Right lobe of liver (tissue), 6 donors: ENCODE data around the gene DHCR24. TPM values are rescaled to one million over a fixed set of nuclear protein-coding genes. Genes with fewer than 3 reads are reported as not detected.

Experiments used
- ATAC-seq, 4 donors: fragments of 200-7000 bp; cut with Tn5 transposase; one replicate each; pipeline ENCODE4 v1.9.1; 2020; ENCODE audit warnings: mild to moderate bottlenecking in 4 of 4, moderate library complexity in 4 of 4
- DNase-seq, 3 donors: peaks; one replicate each; pipeline ENCODE4 v3.0.0-alpha.2; 2020
- H3K27ac ChIP-seq, 3 donors: fragments of 200-600 bp; one replicate each; pipeline ENCODE4 v1.8.0; 2022
- H3K27me3 ChIP-seq, 2 donors: fragments of 200-600 bp; one replicate each; pipeline ENCODE4 v1.8.0; 2022
- H3K36me3 ChIP-seq, 4 donors: fragments of 200-600 bp; sonication (generic) in 1 of 4; one replicate each; pipeline versions ENCODE4 v1.5.1 to v1.8.0; 2017 to 2022; ENCODE audit warnings: control low read depth in 1 of 4
- H3K4me1 ChIP-seq, 4 donors: fragments of 200-600 bp; sonication (generic) in 1 of 4; one replicate each; pipeline versions ENCODE4 v1.5.1 to v1.8.0; 2017 to 2022; ENCODE audit warnings: control low read depth in 1 of 4
- H3K4me3 ChIP-seq, 3 donors: fragments of 200-600 bp; one replicate each; pipeline ENCODE4 v1.8.0; 2022
- H3K9me3 ChIP-seq, 4 donors: fragments of 200-600 bp; sonication (generic) in 1 of 4; one replicate each; pipeline versions ENCODE4 v1.5.1 to v1.8.0; 2017 to 2022; ENCODE audit warnings: control low read depth in 1 of 4
- CTCF ChIP-seq, 4 donors: fragments of 200-600 bp in 3 of 4; fragments of 450-650 bp in 1 of 4; IDR thresholded peaks; one replicate each; pipeline versions ENCODE4 v1.5.1 to v1.8.0; 2016 to 2022; ENCODE audit warnings: antibody characterized with exemption in 4 of 4, mild to moderate bottlenecking in 2 of 4
- POLR2A ChIP-seq: fragments of 450-650 bp; IDR thresholded peaks from one replicate; pipeline ENCODE4 v1.6.1; 2017; ENCODE audit warnings: antibody characterized with exemption, mild to moderate bottlenecking
- WGBS: methylation state at CpG from one replicate; pipeline ENCODE4 v1.1.6; 2018; ENCODE audit warnings: low coverage, low lambda C conversion rate; ENCODE audit not compliant: insufficient coverage; ENCODE audit errors: missing lambda C conversion rate; 5-methylcytosine and 5-hydroxymethylcytosine counted together
- intact Hi-C, 2 donors: fragments of 100-400 bp; cut with DNase I; formaldehyde crosslinking; loops; one replicate each; pipeline versions ENCODE4 v1.11.2 to v1.14.1; 2022
- total RNA-seq, 6 experiments: library from RNA; depleted of rRNA in 2 of 6; stranded (reverse); fragments of >200 nt in 2 of 6; fragmentation: NEBNext Ultra II Directional in 3 of 6; extraction: Animal tissue kit (Norgen Biotek cat#: 25700) in 3 of 6; gene quantifications; one replicate each; pipeline versions ENCODE4 v1.1.0 to v1.2.4, GENCODE V29; 2016 to 2023
- donor health status: DM: no; HTN: yes; CAD: no.
- donor health status: DM: no; HTN: no; CAD: no.
- donor health status: DM: no; HTN: no; CAD: no.
- donor health status: DM: no; HTN: yes; CAD: no.
- donor health status: DM: no; HTN: yes; CAD: no.

The DHCR24 gene
- total RNA-seq, 6 experiments from 2014 or later, result 319 to 1,976 (median 596) TPM

GRCh38 chr1:54885237-54885679 is 1.7 kb downstream of the DHCR24 start:
- intact Hi-C loops, result no loop called here
- H3K36me3 ChIP-seq, result peaks cover 0 to 23% (median 8%) of the 10 kb centered on the region in 4 donors
- ATAC-seq (peak in 3 of 4 donors; percentile 5 to 27 (median 8)), DNase-seq (peak in 1 of 3 donors; percentile 81)
- WGBS, result 23% methylated on average over 3 of the region's 4 CpGs
- no peaks in the 10 kb centered on the region for H3K27me3 ChIP-seq
- H3K9me3 ChIP-seq, result no peaks in the 10 kb centered on the region
- H3K27ac ChIP-seq, result peak overlapping the region; percentile 66 to 89 (median 71)
- peak; percentile 44 for TF ChIP-seq POLR2A
- TF ChIP-seq CTCF (IDR thresholded peaks at IDR 0.05), result no peak
- peak overlapping the region; percentile 96 to 99 (median 96) for H3K4me3 ChIP-seq
- peaks cover 0 to 60% (median 22%) of the 10 kb centered on the region in 4 donors for H3K4me1 ChIP-seq

- DNase-seq (no peak), ATAC-seq (no peak)
- intact Hi-C loops, result no loop called here
- Histone ChIP-seq H3K4me1 (peaks cover 0 to 60% (median 22%) of the 10 kb centered on the region in 4 donors), H3K27ac (peak overlapping the region; percentile 66 to 89 (median 71)), H3K27me3 (no peaks in the 10 kb centered on the region), H3K4me3 (peak overlapping the region; percentile 96 to 99 (median 96)), H3K9me3 (no peaks in the 10 kb centered on the region), H3K36me3 (peaks cover 0 to 23% (median 8%) of the 10 kb centered on the region in 4 donors)
- 18% methylated on average over 3 of the region's 3 CpGs for WGBS
- TF ChIP-seq POLR2A (no peak), CTCF (IDR thresholded peaks at IDR 0.05) (no peak)
These were observed 2.2 kb downstream of the DHCR24 start for GRCh38 chr1:54884768-54885167.

GRCh38 chr1:54884135-54884586 is 2.8 kb downstream of the DHCR24 start:
- H3K9me3 ChIP-seq, result no peaks in the 10 kb centered on the region
- peaks cover 0 to 23% (median 8%) of the 10 kb centered on the region in 4 donors for H3K36me3 ChIP-seq
- DNase-seq (no peak), ATAC-seq (no peak)
- H3K4me3 ChIP-seq, result peak overlapping the region; percentile 96 to 99 (median 96)
- TF ChIP-seq CTCF (IDR thresholded peaks at IDR 0.05) (no peak), POLR2A (no peak)
- intact Hi-C loops, result no loop called here
- WGBS, result 10% methylated on average over 3 of the region's 3 CpGs
- H3K27ac ChIP-seq, result peak overlapping the region; percentile 66 to 89 (median 71)
- H3K27me3 ChIP-seq, result no peaks in the 10 kb centered on the region
- peaks cover 0 to 60% (median 22%) of the 10 kb centered on the region in 4 donors for H3K4me1 ChIP-seq

- Histone ChIP-seq H3K27me3 (no peaks in the 10 kb centered on the region), H3K4me3 (peak overlapping the region; percentile 96 to 99 (median 96)), H3K36me3 (peaks cover 0 to 29% (median 8%) of the 10 kb centered on the region in 4 donors), H3K4me1 (peaks cover 0 to 60% (median 23%) of the 10 kb centered on the region in 4 donors), H3K9me3 (no peaks in the 10 kb centered on the region), H3K27ac (peak overlapping the region; percentile 66 to 89 (median 71))
- peak in 1 of 3 donors; percentile 73 for DNase-seq
- WGBS, result 14% methylated on average over 6 of the region's 10 CpGs
- intact Hi-C loops, result no loop called here
- TF ChIP-seq CTCF (IDR thresholded peaks at IDR 0.05) (no peak), POLR2A (no peak)
- ATAC-seq, result peak; percentile 19 to 52 (median 28)
These were observed 3.5 kb downstream of the DHCR24 start for GRCh38 chr1:54883349-54884102.
